GM19099 (cell line): Measurements from ENCODE around the gene CFDP1.

Experiments used
- POLR2A ChIP-seq: IDR thresholded peaks from 3 replicates; pipeline ENCODE4 v1.6.1; 2011; ENCODE audit warnings: low read depth; ENCODE audit not compliant: insufficient read length; ENCODE audit errors: extremely low read depth

CFDP1 gene

DNA sequence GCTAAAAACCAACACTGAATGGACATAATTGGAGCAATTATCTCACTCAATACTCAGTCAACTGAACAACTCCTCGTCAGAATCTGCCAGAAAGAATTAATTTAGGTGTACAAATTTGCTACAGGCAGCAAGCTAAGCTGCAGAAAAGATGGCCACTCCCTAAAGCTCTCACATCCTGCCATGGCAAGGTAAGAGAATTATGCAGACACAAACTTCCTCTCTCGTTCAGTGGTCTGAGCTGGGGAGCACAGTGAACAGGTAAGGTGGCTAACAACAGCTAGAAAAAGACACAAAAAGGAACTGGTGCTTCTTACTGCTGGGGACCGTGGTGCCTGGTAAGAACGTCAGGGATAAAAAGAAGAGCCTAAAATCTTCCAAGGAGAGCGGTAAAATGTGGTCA, 107.0 kb downstream of the CFDP1 start:
- no peak for TF ChIP-seq POLR2A

DNA sequence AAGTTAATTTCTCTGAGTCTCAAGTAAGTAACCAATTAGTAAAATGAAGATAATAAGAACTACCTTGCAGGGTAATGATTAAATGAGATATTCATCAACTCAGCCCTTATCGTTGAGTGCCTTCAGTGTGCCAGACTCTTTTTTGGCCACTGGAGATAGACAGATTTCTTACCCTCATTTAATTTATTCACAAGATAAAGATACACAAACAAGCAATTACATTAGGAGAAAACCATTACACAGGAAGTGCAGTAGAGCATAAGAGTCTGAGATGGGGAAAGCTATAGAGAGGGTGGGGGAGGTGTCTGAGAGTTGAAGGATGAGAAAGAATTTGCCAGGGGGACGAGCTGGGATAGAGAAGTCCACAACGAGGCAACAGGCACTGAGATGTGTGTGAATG, 109.4 kb downstream of the CFDP1 start:
- TF ChIP-seq POLR2A, result no peak

- TF ChIP-seq POLR2A, result no peak
Measured at GRCh38 chr16:75323198-75323597, 110.1 kb downstream of the CFDP1 start.

DNA sequence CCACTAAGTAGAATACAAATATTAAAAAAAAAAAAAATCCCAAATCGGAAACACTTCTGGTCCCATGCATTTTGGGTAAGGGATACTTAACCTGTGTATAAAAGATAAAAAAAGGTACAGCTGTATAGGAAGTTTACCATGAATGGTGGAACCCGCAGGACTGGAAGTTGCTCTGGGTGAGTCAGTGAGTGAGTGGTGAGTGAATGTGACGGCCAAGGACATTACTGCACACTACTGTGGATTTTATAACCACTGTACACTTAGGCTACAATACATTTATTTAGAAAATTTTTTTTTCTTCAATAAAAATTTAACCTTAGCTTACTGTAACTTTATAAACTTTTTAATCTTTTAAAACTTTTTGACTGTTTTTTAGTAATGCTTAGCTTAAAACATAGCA, 110.6 kb downstream of the CFDP1 start:
- no peak for TF ChIP-seq POLR2A

DNA sequence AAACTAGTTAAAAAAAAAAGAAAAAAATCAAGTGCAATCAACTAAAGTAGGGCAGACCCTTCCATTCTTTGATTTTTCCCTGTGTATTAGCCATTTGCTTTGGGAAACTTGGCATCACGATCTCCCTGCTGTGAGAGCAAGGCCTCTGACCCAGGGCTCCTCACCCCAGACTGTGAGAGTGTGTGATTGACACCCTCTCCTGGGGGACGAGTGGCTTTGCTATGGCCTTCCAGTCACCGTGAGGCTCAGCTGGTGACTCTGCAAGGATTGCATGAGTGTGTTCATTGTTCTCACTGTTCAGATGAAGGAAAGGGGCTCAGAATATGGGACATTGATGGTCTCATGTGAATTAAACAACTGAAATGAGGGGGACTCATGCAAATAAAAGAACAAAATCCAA, 112.9 kb downstream of the CFDP1 start:
- TF ChIP-seq POLR2A, result no peak

DNA sequence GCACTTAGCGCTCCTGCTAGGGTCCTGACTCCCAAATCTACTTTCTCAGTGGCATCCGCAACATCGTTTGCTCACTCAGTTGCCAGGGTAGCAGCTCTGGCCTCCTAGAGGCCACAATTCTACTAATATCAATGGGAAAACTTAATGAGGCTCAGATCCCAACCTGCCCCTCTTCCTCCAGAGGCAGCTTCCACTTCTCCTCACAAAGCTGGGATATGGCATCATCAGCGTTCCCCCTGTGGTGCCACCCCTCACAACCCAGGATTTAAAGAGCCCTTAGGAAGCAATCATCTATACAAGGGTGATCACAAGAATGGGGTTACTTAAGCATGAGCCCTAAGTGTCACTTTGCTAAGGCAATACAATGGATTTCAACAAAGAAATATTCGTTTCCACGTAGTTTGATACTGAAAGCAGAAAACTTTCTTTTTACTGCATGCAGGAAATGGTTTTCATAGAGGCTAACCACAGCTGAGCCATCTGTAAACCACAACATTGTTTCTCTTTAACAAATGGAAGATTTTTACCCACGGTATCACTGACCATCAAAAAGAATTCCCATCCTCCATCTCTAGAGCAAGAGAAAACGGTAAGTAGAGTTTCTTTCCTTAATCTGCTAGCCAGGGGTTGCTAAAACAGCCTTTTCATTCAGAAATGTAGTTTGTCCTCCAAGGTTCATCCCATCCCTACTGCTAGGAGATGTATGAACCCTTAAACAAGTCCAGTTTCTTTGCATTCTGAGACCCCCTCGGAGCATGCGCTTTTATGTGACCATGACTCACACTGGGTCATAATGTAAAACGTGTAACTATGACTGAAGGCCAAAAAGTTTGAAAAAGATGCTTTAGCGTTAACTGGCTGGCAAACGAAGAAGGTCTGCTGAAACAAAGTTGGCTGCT, 113.5 kb downstream of the CFDP1 start:
- TF ChIP-seq POLR2A, result no peak

GRCh38 chr16:75318737-75319136, 114.6 kb downstream of the CFDP1 start:
- TF ChIP-seq POLR2A, result no peak

DNA sequence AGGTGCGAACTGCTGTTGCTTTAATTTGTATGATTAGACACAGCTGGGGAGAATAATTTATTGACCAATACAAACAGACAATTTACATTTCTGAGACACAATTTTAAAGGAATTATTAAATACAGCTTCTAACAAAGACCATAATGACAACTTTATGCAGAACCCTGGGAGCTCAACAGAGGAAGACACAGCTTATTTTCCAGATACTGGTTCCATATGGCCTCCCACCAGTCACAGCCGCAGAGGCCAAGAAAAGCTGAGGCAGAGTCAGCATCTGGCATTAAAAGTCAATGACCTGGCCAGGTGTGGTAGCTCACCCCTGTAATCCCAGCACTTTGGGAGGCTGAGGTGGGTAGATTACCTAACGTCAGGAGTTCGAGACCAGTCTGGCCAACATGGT, 115.8 kb downstream of the CFDP1 start:
- TF ChIP-seq POLR2A, result no peak

- TF ChIP-seq POLR2A, result no peak
Measured at GRCh38 chr16:75317101-75317522, 116.2 kb downstream of the CFDP1 start.

DNA sequence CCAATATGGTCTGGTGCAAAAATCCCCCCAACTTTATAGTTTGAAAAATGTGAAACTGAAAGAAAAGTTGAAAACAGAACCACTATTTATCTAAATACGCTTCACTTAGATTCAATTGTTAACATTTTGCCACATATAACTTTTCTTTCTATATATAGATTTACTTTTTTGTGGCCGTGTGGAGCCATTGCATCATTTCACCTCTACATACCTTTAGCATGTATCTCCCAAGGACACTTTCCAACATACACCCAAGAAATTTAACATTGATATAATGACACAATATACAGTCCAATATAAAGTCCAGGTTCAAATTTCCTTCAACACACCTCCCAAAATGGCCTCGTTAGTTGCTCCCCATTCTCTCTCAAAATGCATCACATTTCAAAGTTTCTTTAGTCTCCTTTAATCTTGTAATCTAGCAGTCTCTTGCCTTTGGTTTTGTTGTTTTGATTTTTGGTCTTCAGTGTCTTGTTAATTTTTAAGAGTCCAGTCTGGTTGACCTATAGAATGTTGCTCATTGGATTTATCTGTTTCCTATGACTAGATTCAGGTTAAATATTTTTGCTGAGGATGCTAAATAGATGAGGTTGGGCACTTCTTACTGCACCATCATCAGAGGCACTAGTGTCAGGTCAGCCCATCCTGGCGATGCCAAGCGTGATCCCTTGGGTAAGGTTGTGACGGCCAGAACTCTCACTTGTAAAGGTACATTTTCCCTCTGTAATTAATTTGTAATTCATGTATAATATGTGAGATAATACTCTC, 117.6 kb downstream of the CFDP1 start:
- TF ChIP-seq POLR2A, result no peak

- no peak for TF ChIP-seq POLR2A
Measured at GRCh38 chr16:75312875-75313274, 120.4 kb downstream of the CFDP1 start.

DNA sequence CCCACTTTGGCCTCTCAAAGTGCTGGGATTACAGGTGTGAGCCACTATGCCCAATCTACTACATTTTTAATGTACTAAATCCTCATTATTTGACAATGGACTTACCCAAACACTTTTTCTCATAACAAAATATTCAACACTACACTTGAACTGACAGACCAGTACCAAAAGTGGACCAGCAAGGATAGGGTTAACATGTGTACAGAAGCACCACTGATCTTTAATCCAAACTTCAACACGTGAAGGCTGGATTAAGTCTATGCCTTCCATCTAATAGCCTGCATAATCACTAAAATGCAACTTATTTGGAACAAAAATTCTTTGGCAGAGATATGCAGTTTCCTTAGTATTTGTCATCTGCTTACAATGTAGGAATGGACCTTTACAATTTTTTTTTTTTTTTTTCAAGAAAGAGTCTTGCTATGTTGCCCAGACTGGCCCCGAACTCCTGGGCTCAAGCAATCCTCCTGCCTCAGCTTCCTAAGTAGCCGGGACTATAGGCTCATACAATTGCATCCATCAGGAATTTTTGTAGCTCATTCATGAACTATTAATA, 121.8 kb downstream of the CFDP1 start:
- no peak for TF ChIP-seq POLR2A

DNA sequence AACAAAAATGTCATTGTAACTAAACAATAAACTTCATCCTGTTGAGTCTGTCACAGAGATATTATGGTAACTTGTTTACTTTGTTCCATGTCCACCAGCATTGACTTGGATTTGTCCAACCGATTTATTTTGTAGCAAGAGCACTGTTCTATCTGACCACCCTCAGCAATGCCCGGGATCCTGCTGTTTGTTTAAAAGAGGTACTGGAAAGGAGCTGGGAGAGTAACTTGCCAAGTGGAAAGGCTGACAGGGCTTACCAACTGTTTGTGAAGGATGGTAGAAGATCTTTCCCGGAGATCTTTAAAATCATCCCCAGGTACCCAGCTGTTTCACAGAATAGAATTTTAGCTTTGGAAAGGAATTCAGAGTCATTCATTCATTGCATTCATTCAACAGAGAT, 122.8 kb downstream of the CFDP1 start:
- no peak for TF ChIP-seq POLR2A

DNA sequence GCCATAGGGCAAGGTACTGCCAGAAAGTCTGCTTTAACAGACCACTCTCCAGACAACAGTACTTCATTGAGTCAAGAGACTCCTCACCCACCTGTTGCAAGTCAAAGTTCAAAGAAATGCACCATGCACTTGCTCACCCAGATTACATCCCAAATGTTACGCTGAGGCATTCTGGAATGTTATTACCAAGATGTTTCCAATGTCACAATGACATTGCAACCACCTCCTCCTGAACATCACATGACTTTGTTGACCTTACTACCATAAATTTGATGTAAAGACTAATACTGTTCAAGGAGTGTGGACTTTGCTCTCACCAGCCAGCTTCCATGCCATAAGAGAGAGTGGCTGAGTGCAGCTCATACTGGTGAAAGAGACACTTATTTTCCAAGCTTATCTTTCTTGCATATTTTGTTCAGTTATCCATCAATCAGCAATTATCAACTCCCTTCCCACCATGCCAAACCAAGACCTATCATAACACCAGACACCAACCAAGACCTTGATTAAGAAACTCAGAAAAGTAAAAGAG, 123.3 kb downstream of the CFDP1 start:
- TF ChIP-seq POLR2A, result no peak

GRCh38 chr16:75309156-75309555, 124.1 kb downstream of the CFDP1 start:
- no peak for TF ChIP-seq POLR2A
